Measurements from ENCODE around the gene CFAP299.

CFAP299 gene

DNA sequence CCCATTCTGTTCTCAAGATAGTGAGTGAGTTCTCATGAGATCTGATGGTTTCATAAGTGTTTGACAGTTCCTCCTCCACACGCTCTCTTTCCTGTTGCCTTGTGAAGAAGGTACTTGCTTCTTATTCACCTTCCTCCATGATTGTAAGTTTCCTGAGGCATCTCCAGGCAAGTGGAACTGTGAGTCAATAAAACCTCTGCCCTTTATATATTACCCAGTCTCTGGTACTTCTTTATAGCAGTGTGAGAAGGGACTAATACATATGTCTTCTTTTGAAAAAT, 58.4 kb downstream of the CFAP299 start:
- no peak overlapping the region for H3K4me3 ChIP-seq (ENCODE audit: low read depth, low read length)
- DNase-seq (ENCODE audit: low read depth), result no peak
- TF ChIP-seq, protein P1, sequence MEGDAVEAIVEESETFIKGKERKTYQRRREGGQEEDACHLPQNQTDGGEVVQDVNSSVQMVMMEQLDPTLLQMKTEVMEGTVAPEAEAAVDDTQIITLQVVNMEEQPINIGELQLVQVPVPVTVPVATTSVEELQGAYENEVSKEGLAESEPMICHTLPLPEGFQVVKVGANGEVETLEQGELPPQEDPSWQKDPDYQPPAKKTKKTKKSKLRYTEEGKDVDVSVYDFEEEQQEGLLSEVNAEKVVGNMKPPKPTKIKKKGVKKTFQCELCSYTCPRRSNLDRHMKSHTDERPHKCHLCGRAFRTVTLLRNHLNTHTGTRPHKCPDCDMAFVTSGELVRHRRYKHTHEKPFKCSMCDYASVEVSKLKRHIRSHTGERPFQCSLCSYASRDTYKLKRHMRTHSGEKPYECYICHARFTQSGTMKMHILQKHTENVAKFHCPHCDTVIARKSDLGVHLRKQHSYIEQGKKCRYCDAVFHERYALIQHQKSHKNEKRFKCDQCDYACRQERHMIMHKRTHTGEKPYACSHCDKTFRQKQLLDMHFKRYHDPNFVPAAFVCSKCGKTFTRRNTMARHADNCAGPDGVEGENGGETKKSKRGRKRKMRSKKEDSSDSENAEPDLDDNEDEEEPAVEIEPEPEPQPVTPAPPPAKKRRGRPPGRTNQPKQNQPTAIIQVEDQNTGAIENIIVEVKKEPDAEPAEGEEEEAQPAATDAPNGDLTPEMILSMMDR (IDR thresholded peaks at IDR 0.05; ENCODE audit: control insufficient read depth, extremely low read depth, insufficient read depth), result no peak

DNA sequence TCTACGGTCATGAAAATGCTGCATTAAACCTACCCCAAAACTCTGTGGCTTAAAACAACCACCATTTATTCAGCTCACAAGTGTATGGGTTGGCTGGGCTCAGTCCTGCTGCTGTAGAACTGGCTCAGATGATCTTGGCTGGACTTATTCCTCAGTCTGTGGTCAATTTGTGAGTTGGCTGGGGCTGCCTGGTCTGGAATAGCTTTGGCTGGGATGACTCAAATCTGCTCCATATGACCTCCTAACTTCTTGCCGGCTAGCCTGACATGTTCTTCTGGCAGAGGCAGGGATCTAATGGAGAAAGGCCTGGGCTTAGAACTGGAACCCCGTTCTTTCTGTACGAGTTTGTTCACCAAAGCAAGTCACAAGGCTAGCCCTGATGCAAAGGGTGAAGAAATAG, 71.7 kb downstream of the CFAP299 start:
- no peak overlapping the region for H3K4me3 ChIP-seq (ENCODE audit: low read depth, low read length)
- DNase-seq (ENCODE audit: low read depth), result no peak
- TF ChIP-seq, protein P1 (IDR thresholded peaks at IDR 0.05; ENCODE audit: control insufficient read depth, extremely low read depth, insufficient read depth), result no peak

DNA sequence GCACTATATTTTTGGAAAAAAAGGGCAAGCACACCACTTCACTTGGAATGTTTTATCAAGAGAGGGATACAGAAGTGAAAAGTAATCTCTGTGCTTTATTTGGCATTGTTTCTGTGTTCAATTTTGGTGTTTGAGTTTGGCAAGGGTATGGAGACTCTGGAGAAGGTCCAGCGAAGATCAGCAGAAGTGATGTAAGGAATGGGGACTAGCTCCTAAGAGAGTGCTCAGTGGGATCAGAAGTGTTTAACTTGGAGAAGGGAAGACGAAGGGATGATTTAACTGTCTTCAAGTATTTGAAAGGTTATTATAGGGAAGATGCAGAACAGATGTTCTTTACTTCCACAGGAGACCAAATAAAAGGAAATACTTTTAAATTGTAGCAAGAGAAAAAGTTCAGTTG, 74.3 kb downstream of the CFAP299 start:
- DNase-seq (ENCODE audit: low read depth), result no peak
- TF ChIP-seq, protein P1 (IDR thresholded peaks at IDR 0.05; ENCODE audit: control insufficient read depth, extremely low read depth, insufficient read depth), result no peak
- H3K4me3 ChIP-seq (ENCODE audit: low read depth, low read length), result no peak overlapping the region

DNA sequence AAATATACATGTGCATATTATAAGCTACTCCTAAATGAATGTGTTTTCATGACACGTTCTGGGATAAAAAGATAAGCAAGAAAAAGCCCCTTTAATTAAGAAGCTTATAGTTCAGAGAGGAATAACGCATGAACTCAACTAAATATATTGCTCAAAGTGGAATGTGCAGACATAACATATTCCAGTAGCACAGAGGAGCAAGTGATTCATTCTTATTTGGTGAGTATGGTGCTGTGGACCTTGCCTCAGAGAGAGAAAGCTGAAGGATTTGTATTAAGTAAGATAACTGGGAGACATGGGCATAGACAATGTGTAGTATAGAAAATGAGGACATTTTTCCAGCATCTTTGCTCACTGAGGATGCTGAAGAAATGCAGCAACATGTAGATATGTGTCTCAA, 76.8 kb downstream of the CFAP299 start:
- TF ChIP-seq, protein P1 (IDR thresholded peaks at IDR 0.05; ENCODE audit: control insufficient read depth, extremely low read depth, insufficient read depth), result no peak
- DNase-seq (ENCODE audit: low read depth), result no peak
- no peak overlapping the region for H3K4me3 ChIP-seq (ENCODE audit: low read depth, low read length)

DNA sequence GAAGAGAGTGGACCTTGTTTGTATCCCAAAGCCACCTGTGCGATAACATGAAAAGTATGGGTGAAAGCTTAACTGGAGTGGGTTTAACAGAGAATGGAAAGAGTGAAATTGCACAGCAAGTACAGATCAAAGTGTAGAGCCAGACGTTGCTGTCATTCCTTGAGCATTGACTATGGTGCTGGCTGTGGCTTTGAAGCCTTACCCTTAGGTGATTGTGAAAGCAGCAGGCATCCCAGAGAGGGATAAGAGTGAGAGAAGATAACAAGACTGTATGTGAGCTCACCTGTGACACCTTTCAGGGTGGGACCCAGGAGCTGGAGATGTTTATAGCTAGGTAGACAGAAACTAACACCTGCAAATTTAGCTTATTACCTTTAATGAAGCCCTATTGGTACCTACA, 77.6 kb downstream of the CFAP299 start:
- no peak for DNase-seq (ENCODE audit: low read depth)
- no peak overlapping the region for H3K4me3 ChIP-seq (ENCODE audit: low read depth, low read length)
- TF ChIP-seq, protein P1 (IDR thresholded peaks at IDR 0.05; ENCODE audit: control insufficient read depth, extremely low read depth, insufficient read depth), result no peak

DNA sequence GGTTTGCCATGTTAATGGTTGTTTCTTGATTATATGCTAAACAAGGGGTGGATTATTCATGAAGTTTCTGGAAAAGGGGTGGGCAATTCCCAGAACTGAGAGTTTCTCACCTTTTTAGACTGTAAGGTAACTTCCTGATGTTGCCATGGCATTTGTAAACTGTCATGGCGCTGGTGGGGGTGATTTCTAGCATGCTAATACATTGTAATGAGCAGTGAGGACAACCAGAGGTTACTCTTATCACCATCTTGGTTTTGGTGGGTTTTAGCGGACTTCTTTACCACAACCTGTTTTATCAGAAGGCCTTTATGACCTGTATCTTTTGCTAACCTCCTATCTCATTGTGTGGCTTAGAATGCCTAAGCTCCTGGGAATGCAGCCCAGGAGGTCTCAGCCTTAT, 81.5 kb downstream of the CFAP299 start:
- no peak for DNase-seq (ENCODE audit: low read depth)

DNA sequence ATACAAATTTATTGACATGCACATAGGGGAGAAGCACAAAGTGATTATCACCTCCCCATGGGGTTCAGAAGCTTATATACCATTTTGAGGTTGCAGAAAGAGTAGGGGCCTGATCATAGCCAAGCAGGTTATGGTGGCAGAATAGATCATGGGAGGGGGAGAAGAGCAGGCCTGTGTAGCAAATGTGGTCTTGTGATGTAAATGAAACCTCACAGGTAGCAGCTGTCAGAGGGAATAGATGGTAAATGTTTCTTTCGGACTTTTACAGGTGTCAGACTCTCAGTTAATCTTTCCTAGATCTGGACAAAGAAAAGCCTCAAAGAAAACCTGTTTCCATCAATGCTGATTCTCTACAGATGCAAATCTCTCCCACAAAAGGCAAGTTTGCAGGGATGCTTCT, 84.4 kb downstream of the CFAP299 start:
- no peak for DNase-seq (ENCODE audit: low read depth)
- TF ChIP-seq, protein P1 (IDR thresholded peaks at IDR 0.05; ENCODE audit: control insufficient read depth, extremely low read depth, insufficient read depth), result no peak
- no peak overlapping the region for H3K4me3 ChIP-seq (ENCODE audit: low read depth, low read length)

More for the DNA sequence above, 81.5 kb downstream of the CFAP299 start:
- TF ChIP-seq, protein P1 (IDR thresholded peaks at IDR 0.05; ENCODE audit: control insufficient read depth, extremely low read depth, insufficient read depth), result no peak
- no peak overlapping the region for H3K4me3 ChIP-seq (ENCODE audit: low read depth, low read length)
